GM21528 (cell line): ENCODE data around the gene TTC17.
"Not testable (repeated sequence)": the region's sequence is repeated elsewhere in the genome, so short reads cannot be mapped to it uniquely, and the experiment has no call there.

ENCODE experiments used
- ATAC-seq: cut with Tn5 transposase; IDR thresholded peaks from one replicate; pipeline ENCODE4 v1.9.1; 2021; ENCODE audit warnings: mild to moderate bottlenecking, moderate library complexity; ENCODE audit not compliant: unreplicated experiment, low FRiP score

The TTC17 gene

DNA sequence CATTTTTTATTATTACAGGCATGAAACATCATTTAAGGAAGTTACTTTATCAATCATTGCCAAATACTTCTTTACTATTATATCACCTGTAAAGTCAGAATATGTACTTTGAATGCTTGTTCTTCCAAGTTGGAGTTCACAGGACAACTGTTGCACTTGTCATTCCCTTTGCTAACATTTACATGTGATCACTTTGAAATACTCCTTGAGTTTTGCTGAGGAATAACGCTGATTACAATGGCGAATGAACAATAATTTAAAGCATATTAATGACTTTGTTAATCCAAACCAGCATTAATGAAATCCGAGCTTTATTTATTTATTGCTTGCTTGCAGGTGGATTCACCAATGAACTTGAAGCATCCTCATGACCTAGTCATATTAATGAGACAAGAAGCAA is 20.2 kb downstream of the TTC17 start:
- no peak for ATAC-seq

DNA sequence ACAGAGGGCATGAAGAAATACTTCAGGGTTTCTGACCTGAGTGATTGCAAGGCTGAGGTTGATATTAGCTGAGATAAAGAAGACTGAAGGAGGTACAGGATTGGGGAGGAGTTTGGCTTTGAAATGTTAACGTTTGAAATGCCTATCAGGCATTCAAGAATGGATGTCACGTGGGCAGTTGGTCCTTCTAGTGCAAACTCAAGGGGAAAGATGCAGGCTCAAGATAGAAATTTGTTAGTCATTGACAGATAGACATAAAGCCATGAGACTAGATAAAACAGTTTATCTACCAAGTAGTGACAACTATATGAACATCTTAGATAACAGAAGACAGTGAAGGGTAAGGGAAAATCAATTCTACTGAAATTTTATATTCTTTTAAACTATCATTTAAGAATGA is 23.1 kb downstream of the TTC17 start:
- ATAC-seq = no peak

DNA sequence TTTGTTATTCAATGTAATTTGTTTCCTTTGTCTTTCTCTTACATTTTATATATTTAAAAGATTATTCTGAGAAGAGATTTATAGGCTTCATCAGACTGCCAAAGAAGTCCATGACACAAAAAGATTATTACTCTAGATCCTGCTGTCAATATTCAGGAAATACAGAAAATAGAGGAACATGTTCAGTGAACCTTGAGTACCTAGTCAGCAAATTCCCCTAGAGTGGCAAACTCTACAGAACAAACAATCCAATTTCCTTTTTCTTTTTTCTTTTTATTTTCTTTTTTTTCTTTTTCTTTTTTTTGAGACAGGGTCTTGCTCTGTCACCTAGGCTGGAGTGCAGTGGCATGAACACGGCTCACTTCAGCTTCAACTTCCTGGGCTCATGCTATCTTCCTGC is 23.9 kb downstream of the TTC17 start:
- no peak for ATAC-seq

- ATAC-seq = no peak
Measured at GRCh38 chr11:43384393-43384792, 25.7 kb downstream of the TTC17 start.

DNA sequence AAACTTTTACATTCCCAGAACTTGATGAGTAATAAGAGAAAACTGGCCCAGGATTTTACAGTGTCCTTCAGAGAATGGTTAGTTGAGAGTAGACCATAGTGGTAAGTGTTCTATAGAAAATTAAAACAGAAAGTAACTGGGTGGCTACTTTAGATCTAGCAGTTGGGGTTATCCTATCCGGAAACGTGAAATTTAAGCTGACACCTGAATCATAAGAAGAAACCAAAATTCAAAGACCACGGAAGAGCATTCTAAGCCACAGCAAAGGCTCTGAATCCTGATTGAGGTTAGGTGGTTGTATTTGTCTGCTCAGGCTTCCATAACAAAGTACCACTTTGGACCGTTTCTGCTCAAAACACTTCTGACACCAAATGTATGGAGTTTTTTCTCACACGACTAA is 34.0 kb downstream of the TTC17 start:
- ATAC-seq = no peak

GRCh38 chr11:43393765-43394355 is 35.1 kb downstream of the TTC17 start:
- ATAC-seq = no peak

- ATAC-seq = no peak
Measured at GRCh38 chr11:43396617-43397016, 37.9 kb downstream of the TTC17 start.

GRCh38 chr11:43397251-43397650 is 38.5 kb downstream of the TTC17 start:
- no peak for ATAC-seq

DNA sequence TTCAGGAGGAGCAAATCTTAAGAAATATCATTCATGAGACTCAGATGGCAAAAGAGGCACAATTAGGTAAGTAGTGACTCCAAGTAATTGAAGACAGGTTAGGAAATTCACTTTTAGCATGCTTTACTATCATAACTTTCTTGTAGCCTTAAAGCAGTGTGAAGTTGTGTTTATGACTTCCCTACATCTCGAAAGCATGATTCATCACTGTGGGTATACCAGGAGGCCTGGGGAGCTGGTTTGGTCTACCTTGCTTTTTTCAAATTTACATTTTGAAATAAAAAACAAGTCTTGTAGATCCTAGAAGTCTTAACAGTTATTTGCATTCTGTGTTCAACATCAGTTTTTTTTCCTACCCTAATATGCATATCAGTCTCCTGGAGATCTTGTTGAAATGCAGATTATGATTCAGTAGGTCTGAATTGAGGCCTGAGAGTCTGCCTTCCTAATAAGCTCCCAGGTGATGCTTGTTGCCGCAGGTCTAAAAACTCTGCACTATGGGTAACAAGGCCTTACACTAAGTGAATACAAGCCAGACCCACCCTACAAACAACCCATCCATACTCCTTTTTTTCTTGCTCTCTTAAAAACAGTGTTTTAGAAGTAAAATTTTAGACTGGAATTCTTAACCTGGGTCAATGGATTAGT is 41.4 kb downstream of the TTC17 start:
- no peak for ATAC-seq

- no peak for ATAC-seq
Measured at GRCh38 chr11:43401252-43401651, 42.5 kb downstream of the TTC17 start.

DNA sequence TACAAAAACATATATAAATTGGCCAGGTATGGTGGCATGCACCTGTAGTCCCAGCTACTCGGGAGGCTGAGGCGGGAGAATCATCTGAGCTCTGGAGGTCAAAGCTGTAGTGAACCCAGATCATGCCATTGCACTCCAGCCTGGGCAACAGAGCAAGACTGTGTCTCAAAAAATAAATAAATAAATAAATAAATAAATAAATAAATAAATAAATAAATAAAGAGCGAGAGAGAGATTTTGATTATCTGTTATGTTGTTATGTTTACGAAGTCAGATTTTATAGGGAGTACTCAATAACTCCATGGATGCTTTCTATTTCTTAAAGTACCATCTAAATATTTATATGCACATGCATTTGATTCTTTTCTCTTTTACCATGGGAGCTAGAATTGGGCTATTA is 43.1 kb downstream of the TTC17 start:
- not testable (repeated sequence) for ATAC-seq

DNA sequence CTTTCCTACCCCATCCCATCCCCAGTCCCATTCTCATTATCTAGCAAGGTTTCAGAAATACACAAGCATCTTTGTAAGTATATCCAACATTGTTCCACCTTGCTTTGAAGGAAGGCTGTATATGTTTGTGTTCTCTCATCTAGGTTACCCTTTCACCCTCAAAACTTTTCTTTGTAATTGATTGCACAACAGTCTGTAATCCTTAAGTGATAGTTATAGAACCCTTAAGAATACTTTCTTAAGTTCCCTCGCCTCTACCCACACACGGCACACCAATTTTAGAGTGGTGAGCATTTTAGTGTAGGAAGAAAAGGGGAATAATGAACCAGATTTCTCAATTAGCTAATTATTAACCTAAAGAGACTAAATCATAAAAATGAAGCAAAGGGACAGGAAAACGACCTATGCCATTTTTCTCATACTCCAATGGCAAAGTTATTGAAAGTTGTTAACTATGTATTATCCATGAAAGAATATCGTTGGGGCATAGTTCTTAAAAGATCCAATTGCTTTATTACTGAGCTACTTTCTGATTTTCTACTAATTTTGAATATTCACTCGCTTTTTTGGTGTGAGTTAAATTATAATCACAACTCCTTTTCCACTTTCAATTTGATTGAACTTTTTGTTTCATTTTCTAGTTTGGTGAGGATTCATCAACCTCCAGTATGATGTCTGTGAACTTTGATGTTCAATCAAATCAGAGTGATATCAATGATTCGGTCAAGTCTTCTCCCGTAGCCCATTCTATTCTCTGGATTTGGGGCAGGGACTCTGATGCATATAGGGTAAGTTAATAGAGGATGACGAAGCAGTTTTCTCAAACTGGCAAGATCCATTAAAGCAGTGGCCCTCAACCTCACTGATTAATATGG is 44.9 kb downstream of the TTC17 start:
- no peak for ATAC-seq

GRCh38 chr11:43404406-43404805 is 45.7 kb downstream of the TTC17 start:
- ATAC-seq = no peak

- no peak for ATAC-seq
Measured at GRCh38 chr11:43404836-43405479, 46.2 kb downstream of the TTC17 start.

DNA sequence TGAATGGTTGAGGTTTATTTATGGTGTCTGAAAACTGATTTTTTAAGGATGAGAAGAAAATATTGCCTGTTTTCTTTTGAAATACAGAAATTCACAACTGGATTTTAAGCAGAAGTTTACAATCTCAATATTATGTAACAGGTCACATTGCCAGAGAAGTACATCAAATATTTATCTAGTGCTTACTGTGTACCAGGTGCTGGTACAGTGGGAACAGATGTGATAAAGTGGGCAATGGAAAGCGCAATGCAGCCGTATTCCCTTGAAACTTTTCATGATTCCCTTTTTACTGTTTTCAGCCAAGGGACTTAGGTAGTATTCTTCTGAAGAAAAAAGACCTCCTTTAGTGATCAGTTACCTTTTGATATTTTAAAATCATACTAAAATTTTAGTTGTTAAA is 49.6 kb downstream of the TTC17 start:
- ATAC-seq = no peak

DNA sequence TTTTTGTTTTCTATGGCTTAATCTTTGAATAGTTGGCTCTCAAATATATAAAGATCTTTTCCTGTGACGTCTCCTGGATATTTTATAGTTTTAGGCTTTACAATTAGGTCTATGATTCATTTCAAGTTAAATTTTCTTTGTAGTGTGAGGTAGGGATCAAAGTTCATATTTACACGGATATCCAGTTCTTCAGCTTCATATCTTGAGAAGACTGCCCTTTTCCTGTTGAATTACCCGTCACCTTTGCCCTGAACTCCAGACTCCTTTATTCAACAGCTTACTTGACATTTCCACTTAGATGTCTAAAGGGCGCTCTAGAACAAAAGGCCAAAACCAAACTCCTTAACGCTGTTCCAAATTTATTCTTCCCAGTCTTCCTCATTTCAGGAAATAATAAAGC is 51.7 kb downstream of the TTC17 start:
- ATAC-seq = no peak

GRCh38 chr11:43418197-43418596 is 59.5 kb downstream of the TTC17 start:
- ATAC-seq = no peak

DNA sequence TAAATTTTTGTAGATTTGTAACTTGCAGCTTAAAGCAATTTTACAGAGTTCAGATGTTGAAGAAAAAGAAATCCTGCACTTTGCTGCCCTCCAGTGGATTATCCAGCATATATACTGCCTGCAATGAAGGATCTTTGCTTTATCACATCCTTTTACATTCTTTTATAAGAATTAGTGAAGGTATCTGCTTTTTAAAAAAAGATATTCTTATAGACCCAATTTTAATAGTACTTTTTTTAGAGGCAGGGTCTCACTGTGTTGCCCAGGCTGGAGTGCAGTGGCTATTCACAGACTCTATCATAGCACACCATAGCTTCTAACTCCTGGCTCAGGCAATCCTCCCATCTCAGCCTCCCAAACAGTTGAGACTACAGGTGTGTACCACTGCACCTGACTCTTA is 60.7 kb downstream of the TTC17 start:
- no peak for ATAC-seq

DNA sequence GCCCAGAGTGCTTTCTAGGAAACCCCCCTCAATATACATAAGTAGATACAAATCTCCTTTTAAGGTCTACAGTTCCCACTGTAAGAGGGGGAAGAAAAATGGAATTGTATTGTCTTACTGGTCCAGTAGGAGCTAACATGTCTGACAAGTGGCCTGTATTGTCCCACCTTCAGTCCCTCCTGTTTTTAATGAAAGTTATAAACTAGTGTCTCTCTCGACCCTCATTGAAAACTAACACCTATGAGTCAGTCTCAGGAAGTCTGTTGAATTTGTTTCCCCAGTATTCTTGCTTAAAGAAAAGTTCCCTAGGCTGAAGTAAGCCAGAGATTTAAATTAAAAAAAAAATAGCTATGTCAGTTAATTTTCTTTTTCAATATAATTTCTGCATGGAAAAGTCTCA is 69.3 kb downstream of the TTC17 start:
- no peak for ATAC-seq

DNA sequence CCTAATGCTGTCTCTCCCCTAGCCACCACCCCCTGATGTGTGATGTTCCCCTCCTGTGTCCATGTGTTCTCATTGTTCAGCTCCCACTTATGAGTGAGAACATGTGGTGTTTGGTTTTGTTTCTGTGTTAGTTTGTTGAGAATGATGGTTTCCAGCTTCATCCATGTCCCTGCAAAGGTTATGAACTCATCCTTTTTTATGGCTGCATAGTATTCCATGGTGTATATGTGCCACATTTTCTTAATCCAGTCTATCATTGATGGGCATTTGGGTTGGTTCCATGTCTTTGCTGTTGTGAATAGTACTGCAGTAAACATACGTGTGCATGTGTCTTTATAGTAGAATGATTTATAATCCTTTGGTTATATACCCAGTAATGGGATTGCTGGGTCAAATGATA is 72.2 kb downstream of the TTC17 start:
- ATAC-seq = not testable (repeated sequence)

DNA sequence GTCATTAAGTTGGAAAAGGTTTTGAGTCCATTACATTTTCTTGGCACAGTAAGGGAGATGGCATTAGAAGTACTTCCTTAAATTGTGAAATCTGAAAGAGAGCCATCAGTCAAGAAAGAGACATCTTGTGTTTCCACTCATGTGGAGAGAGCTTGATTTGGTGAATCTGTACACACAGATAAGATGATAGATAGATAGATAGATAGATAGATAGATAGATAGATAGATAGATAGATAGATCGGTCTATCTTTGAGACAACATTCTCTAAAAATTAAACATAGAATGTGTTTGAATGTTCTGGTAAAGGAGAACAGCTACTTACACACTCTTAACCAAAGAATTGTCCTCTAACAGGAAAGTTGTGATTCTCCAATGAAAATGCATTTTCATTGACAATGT is 76.2 kb downstream of the TTC17 start:
- no peak for ATAC-seq
